Esophagus squamous epithelium (tissue), 4 donors: ENCODE data around the gene COG5.

Experiments used
- POLR2A ChIP-seq, 4 donors: fragments of 450-650 bp; IDR thresholded peaks; one replicate each; pipeline ENCODE4 v1.6.1; 2017; ENCODE audit warnings: antibody characterized with exemption in 4 of 4, mild to moderate bottlenecking in 4 of 4, moderate library complexity in 3 of 4
- TF ChIP-seq, protein P1 (sequence below), 6 experiments: fragments of 450-650 bp in 4 of 6; fragments of 200-600 bp in 2 of 6; sonication (generic) in 2 of 6; IDR thresholded peaks; one replicate each; pipeline ENCODE4 v1.5.1; 2016 to 2019; ENCODE audit warnings: antibody characterized with exemption in 6 of 6, mild to moderate bottlenecking in 4 of 6, moderate library complexity in 4 of 6

DNA sequence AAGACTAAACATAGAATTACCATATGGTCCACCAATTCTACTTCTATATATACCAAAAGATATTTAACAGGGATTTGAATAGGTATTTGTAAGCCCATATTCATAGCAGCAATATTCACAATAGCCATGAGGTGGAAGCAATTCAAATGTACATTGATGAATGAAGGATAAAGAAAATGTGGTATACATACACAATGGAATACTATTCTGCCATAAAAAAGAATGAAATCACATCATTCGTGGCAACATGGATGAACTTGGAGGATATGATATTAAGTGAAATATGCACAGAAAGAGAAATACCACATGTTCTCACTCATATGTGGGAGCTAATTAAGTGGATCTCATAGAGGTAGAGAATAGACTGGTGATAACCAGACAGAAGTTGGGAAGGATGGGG, 128.0 kb downstream of the COG5 start:
- TF ChIP-seq, protein P1, sequence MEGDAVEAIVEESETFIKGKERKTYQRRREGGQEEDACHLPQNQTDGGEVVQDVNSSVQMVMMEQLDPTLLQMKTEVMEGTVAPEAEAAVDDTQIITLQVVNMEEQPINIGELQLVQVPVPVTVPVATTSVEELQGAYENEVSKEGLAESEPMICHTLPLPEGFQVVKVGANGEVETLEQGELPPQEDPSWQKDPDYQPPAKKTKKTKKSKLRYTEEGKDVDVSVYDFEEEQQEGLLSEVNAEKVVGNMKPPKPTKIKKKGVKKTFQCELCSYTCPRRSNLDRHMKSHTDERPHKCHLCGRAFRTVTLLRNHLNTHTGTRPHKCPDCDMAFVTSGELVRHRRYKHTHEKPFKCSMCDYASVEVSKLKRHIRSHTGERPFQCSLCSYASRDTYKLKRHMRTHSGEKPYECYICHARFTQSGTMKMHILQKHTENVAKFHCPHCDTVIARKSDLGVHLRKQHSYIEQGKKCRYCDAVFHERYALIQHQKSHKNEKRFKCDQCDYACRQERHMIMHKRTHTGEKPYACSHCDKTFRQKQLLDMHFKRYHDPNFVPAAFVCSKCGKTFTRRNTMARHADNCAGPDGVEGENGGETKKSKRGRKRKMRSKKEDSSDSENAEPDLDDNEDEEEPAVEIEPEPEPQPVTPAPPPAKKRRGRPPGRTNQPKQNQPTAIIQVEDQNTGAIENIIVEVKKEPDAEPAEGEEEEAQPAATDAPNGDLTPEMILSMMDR (IDR thresholded peaks at IDR 0.05), result no peak
- TF ChIP-seq POLR2A (IDR thresholded peaks at IDR 0.05), result no peak
